NCI-H1092 treated with DMSO at 0.1 percent for 48 hours (cell line): ENCODE results near the gene PRPF31.
"Not testable (repeated sequence)": the region's sequence is repeated elsewhere in the genome, so short reads cannot be mapped to it uniquely, and the experiment has no call there.

Experiments
- DNase-seq: peaks from one replicate; lab custom pipeline; 2025; lab: John Stamatoyannopoulos, UW

The PRPF31 gene

DNA sequence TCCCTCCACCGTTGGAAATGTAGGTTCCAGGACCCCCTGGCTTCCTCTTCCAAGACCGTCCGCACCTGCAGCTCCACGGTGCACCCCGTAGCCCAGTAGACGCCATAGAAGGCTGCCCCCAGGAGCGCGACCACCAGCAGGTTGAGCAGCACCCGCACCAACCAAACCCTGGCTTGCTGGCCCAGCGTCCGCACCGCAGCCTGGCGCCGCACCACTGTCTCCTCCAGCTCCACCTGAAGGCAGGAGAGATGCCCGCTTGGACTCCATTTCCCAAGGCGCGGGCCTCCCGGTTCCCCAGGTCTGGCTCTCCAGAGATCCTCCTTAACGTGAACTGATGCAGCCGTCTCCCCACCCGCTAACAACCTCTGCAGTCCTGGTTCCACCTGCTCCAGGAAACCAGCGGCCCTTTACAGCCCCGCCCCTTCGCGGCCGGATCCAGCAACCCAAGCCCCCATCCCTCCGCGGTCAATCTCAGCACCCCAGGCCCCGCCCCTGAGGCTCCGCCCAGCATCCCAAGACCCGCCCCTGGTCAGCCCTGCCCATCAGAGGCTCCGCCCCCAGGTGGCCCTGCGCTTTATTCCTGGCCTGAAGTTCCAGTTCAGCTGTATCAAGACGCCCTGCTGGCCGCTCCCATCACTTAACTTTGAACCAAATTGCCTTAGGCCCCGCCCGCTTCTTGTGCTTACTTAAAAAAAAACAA is 49.0 kb downstream of the PRPF31 start:
- no peak for DNase-seq

DNA sequence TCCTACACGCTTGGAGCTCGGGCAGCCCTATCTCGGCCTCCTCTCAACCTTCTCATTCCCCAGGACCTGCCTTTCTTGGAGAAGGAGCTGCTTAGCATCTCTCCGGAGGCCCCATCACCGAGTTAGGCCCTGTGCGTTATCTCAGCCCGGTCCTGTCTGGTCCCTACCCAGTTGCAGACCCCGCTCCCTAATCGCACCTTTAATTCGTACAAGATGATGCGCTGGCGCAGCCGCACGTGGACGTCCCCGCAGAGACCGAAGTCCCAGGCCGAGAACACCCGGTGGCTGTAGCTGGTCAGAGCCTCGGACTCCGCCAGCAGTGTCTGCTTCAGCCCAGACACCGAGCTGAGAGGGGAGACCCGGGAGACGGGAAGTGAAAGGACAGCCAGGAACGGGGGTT is 49.7 kb downstream of the PRPF31 start:
- no peak for DNase-seq

DNA sequence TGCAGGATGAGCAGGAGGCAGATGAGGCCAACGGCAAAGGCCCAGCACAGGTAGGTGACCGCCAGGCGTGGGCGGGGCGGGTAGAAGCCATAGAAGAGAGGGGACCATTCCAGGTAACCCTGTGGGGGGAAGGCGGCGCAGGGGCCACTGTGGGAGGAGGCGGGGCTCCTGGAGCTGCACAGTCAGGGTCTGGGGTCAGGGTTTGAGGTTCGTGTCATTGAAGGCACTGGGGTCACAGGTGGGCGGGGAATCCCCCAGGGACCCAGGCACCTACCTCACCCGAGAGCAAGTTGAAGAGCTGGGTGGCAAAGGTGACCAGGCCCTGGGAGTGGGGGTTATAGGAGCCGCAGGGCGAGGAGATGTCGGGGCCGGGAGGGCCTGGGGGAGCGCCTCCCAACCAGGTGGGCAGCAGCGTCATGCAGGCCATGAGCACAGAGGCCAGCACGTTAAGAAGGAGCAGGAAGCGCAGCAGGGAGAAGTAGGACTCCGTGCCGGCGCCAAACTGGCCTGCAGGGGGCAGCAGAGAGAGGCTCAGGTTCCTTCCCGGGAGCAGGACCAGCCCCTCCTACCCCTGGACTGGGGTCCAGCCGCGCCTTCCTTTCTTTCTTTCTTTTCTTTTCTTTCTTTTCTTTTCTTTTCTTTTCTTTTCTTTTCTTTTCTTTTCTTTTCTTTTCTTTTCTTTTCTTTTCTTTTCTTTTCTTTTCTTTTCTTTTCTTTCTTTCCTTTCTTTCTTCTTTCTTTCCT is 52.8 kb downstream of the PRPF31 start:
- DNase-seq, result peak; percentile 62

GRCh38 chr19:54169149-54169740 is 53.7 kb downstream of the PRPF31 start:
- no peak for DNase-seq

DNA sequence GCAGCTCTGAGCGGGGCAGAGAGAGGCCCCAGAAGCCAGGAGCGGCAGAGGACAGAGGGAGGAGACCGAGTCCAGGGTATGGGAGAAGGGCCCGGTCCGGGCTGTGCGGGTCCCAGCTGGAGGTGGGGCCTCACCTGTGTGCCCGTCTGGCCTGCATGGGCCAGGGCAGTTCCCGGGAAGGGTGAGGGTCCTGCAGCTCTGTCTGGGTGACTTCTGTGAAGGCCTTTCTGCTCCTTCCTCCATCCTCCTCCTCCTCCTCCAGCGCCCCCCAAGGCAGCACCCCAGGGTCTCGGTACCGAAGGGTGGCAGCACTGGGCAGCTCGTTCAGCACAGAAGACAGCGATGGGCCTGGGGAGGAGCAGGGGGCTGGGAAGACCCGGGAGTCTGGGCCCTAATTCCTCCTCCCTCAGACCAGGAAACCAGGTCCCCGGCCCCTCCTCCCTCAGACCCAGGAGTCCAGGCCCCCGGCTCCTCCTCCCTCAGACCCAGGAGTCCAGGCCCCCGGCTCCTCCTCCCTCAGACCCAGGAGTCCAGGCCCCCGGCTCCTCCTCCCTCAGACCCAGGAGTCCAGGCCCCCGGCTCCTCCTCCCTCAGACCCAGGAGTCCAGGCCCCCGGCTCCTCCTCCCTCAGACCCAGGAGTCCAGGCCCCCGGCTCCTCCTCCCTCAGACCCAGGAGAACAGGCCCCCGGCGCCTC is 56.3 kb downstream of the PRPF31 start:
- not testable (repeated sequence) for DNase-seq

GRCh38 chr19:54172471-54173358 is 57.2 kb downstream of the PRPF31 start, which contains the start of gene TMC4:
TSS of gene TMC4 (minus strand) at chr19:54173160. CDS start at chr19:54173117, 43 bp downstream.
- no peak for DNase-seq

DNA sequence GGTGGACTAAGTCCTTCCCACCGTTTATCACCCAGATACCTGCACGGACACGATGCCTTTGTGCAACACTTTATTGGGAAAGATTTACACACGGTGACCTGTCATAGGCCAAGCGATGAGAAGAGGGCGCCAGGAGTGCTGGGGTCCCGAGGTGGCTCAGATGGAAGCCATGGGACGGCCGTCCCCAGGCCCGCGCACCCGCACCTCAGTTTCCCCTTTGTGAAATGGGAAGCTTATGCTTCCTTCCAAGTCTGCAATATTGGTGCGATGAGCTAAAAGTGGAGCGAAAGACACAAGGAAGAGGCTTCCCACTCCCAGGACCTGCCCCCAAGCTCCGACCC is 57.8 kb downstream of the PRPF31 start:
- no peak for DNase-seq

- no peak for DNase-seq
Observed at GRCh38 chr19:54173951-54174834, 58.6 kb downstream of the PRPF31 start.

DNA sequence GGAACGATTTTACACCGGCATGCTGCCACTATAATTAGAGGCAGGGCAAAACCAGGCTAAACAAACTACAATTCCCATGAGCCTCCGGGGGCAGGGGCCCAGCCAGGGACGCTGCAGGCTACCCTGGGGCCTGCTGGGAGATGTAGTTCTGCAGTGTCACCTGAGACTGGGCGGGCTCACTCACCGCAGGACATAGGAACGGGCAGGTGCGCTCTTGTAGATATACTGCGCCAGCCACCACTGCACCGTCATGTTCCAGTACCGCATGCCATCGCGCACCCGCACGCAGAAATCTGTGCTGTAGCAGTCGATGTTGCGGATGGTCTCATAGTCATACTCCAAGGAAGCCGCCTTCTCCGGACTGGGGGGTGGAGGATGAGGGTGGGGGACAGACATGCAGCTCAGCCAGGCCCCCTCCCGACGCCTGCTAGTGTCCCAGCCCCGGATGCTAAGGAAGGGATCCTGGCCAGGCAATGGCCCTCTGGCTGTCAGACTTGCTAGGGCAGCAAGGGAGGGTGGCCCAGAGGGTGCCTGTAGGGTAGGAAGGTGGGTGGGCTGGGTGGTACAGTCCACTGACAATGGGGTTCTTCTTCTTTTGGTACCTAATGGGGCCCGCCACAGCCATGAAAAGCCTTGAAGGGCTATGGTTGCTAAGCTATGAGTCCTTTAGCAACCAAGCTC is 63.2 kb downstream of the PRPF31 start:
- DNase-seq, result peak; percentile 13

GRCh38 chr19:54179262-54179852 is 63.8 kb downstream of the PRPF31 start:
- no peak for DNase-seq

DNA sequence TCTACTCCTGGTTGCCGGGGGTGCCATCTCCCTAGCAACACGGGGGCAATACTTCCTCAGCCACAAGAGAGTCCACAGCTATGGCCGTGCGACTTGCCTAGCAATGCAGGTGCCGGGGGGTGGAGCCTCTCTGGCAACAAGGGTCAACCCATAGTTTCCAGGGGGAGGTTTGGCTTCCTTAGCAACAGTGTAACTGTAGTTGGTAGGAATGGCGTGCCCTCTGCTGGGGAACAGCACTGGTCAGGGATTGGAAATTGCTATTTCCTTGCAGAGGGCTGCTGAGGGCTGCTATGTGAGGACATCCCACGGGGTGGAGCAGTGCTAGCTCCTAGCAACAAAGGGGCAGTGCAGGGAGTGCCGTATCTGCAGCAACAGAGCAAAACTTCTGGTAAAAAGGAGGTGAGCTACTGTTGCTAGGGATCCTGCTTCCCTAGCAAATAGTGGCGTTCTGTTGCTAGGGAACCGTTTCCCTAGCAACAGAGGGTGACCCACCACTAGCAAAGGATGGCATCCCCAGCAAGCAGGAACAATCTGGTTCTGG is 64.4 kb downstream of the PRPF31 start:
- no peak for DNase-seq

DNA sequence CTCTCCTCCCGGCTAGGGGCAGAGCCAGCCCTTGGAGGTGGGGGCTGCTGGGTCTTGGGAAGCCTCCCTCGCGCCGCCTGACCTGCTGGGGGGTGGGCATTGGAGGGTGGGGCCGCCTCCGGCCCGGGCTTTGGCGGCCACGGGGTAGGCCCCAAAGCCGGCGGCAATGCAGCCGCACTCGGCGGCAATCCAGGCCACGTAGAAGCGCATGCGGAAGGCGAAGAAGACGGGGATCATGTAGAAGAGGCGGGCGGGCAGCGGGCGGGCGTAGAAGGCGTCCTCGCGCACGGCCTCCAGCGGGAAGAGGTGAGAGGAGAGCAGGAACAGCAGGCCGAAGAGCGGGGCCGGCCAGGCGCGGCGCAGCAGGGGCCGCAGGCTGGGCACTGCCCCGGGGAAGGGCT is 65.1 kb downstream of the PRPF31 start:
- DNase-seq, result no peak
